ENCODE measurements around the gene TICRR.
"Not testable (repeated sequence)": the region's sequence is repeated elsewhere in the genome, so short reads cannot be mapped to it uniquely, and the experiment has no call there.

Gene TICRR, protein sequence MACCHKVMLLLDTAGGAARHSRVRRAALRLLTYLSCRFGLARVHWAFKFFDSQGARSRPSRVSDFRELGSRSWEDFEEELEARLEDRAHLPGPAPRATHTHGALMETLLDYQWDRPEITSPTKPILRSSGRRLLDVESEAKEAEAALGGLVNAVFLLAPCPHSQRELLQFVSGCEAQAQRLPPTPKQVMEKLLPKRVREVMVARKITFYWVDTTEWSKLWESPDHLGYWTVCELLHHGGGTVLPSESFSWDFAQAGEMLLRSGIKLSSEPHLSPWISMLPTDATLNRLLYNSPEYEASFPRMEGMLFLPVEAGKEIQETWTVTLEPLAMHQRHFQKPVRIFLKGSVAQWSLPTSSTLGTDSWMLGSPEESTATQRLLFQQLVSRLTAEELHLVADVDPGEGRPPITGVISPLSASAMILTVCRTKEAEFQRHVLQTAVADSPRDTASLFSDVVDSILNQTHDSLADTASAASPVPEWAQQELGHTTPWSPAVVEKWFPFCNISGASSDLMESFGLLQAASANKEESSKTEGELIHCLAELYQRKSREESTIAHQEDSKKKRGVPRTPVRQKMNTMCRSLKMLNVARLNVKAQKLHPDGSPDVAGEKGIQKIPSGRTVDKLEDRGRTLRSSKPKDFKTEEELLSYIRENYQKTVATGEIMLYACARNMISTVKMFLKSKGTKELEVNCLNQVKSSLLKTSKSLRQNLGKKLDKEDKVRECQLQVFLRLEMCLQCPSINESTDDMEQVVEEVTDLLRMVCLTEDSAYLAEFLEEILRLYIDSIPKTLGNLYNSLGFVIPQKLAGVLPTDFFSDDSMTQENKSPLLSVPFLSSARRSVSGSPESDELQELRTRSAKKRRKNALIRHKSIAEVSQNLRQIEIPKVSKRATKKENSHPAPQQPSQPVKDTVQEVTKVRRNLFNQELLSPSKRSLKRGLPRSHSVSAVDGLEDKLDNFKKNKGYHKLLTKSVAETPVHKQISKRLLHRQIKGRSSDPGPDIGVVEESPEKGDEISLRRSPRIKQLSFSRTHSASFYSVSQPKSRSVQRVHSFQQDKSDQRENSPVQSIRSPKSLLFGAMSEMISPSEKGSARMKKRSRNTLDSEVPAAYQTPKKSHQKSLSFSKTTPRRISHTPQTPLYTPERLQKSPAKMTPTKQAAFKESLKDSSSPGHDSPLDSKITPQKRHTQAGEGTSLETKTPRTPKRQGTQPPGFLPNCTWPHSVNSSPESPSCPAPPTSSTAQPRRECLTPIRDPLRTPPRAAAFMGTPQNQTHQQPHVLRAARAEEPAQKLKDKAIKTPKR (N-terminal part only)

DNA sequence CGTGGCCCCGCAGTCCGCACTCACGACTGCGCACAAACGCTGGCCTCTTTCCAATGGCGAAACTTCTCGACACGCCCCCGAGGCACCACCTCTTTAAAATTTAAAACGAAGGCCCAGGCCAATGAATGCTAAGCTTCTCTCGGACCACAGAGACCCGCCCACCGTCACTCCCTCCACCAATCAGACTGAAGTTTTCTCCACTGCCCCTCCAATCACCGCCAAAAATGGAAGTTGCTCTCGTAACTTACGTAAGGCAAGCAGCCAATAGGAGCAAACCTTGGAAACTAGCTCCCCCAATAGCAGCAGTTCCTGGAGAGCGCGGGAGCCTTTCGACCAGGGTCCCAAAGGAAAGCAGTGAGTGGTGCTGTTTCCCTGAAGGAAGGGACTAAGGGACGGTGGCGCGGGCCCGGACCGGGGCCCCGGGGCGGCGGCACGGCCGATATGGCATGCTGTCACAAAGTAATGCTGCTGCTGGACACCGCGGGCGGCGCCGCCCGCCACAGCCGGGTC lies at the start of gene TICRR:
TICRR (plus strand) TSS at position 324 of the 510 bp plus-strand sequence; CDS start at position 442, 118 bp downstream.
- peak; percentile 95 to 96 for DNase-seq

DNA sequence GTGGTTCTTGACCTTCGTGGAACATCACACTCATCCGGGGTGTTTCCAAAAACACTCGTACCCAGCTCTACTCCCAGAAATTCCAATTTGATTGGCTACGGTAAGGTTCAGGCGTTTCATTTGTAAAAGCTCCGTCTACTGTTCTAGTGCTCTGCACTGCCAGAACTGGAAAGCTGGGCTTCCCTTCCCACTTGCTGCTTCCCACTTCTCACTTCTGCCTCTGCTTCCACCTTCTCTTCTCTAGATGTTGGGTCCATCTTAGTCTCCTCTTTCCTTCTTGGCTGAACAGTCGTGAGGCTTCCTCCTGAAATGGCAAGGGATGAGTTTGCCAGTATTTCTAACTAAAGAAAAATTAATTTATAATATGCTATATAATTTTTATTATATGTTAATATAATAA lies 49.1 kb upstream of the TICRR start:
- DNase-seq, result no peak

DNA sequence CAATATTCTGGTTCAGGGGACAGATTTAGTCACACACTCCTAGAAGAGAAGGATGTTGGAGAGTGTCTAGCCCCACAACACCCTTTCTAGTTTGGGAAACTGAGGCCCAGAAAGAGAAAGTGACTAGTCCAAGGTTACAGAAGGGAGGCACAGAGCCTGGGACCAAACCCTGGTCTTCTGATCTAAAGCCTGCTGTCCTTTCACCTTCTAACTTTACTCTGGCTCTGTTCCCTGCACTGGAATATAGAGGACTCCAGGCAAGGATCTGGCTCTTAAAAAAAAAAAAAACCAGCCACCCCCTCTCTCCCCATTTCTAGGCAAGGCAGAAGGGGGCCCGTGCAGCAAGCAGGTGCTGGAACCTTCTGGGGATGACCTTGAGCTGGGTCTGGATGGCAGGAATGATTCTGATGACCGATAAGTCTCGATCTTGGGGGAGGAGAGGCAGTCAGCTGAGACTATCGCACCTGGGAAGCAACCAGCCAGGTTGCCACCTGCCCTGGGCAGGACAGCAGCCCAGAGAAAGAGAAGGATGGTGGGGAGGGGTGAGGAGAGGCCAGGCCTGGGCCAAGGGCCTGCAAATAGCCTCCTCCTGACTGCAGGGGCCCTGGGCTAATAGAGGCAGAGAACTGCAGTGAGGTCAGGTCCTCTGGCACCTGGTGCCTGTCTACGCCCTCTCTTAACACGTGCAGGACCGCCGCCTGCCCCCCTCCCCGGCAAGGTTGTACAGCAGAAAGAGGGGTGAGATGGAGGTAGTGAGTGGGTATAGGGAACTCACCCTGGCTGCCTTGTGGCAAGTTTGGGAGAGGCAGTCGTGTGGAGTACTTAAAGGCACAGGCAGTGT lies 48.4 kb upstream of the TICRR start:
- DNase-seq, result no peak

DNA sequence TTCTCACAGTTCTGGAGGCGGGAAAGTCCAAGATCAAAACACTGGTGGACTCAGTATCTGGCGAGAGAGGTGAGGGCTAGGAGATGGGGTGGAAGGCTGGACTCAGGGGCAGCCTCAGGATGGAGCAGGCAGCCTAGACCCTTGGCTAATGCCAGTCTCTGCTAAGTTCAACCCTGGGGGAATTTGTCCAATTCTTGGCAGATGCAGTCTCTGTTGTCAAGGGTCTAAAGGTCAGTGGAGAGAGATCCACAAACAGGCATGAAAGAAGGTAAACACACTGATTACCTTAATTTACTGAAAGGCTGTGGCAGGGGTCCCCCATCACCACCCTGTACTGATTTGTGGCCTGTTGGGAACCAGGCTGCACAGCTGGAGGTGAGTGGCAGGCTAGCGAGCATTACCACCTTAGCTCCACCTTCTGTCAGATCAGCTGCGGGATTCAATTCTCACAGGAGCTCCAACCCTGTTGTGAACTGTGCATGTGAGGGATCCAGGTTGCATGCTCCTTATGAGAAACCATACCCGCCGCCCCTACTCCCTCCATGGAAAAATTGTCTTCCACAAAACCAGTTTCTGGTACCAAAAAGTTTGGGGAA lies 46.4 kb upstream of the TICRR start:
- DNase-seq, result no peak

DNA sequence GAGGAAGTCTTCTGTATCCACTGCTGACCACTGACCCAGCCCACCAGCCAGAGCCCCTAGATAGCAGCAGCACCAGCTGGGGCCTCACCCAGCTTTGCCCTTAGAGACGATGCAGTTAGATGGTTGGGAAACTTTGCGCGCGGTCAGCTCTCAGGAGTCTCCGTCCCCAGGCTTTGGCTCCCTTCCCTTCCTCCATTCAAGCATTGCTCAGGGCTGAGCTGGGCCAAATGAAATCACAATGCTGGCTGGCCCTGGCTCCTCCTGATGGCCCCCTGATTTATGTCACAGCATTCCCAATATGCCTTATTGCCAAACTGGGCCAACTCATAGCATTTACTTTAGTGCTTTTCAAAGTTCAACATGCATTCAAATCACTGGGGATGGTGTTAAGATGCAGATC lies 44.3 kb upstream of the TICRR start:
- no peak for DNase-seq

DNA sequence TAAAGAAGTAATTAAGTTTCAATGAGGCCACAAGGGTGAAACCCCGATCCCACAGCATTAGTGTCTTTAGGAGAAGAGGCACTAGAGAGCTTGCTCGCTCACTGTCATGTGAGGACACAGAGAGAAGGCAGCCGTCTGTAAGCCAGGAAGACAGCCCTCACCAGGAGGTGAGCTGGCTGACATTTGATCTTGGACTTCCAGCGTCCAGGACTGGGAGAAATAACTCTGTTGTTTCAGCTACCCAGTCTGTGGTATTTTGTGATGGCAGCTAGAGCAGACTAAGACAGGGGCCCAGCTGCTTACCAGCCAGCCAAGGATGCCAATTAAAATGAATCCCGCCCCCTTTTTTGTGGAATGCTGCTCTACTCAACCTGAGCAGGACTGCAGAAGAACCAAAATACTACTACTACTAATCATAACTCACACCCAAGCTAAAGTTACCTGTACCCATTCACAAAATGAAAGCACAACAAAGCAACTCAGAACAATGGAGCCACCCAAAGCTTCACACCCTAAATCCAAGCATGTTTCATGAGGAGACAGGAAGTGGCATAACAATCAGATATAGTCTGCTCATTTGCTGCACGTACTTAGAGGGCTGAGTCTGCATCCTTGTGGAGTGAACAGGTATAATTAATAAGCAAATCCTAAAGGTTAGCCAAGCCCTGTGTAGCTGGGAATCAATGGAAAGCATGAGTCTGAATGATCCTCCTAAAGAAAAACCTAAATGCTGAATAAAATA lies 43.3 kb upstream of the TICRR start:
- no peak for DNase-seq

DNA sequence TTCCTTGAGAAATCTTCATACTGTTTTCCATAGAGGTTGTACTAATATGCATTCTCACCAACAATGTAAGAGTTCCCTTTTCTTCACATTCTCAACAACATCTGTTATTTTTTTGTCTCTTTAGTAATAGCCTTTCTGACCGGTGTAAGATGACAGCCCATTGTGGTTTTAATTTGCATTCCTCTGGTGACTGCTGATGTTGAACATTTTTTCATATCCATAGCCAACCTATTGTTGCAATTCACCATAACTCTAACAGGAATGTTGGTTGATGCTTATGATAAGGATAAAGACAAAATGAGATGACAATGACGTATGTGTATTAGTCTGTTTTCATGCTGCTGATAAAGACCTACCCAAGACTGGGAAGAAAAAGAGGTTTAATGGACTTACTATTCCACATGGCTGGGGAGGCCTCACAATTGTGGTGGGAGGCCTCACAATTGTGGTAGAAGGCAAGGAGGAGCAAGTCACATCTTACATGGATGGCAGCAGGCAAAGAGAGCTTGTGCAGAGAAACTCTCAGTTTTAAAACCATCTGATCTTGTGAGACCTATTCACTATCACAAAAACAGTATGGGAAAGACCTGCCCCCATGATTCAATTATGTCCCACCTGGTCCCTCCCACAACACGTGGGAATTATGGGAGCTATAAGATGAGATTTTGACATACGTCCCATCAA lies 41.3 kb upstream of the TICRR start:
- DNase-seq, result no peak

DNA sequence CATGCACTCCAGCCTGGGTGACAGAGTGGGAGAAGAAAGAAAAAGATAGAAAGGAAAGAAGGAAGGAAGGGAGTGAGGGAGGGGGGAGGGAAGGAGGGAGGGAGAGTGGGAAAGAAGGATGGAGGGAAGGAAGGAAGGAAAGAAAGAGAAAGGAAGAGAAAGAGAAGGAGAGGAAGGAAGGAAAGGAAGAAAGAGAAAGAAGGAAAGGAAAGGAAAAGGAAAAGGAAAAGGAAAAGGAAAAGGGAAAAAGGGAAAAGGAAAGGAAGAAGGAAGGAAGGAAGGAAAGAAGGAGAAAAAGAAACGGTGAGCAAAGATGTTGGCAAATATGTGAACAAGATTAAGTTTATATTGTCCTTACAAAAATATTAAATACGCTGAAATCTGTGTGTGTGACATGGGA lies 36.2 kb upstream of the TICRR start:
- DNase-seq, result no peak

DNA sequence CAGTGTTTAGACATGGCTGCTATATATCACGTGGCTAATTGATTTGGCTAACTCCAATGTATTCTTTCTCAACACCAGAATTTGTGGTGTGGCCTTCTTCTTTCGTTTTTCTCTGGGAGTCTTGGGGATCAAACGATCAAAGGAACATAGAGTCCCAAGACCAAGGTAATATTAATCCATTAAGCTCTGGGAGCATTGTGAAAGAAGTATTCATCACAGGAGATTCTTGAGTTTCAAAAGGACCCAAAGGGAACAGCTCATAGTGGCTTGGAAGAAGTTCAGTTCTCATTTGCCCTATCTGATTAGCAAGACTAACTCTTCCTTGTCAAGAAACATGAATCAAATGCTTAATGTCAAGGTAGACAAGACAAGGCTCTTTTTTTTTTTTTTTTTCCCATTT lies 32.9 kb upstream of the TICRR start:
- DNase-seq, result no peak

DNA sequence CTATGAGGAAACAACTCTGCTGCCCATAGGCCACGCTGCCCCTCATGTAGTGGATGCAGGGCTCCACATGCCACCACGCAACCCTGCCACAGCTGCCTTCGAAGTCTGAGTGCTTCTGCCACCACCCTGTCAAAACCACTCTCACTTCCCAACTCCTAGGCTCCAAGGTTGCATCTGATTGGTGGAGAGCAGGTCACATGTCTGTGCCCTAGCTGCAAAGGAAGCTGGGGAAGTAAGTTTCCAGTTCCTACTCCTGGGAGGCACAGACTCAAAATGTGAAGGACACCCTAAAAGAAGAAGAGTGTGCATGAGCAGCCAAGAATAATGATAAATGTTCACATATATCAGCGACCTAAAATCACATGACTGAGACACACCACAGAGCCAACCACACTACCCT lies 31.9 kb upstream of the TICRR start:
- DNase-seq, result no peak

DNA sequence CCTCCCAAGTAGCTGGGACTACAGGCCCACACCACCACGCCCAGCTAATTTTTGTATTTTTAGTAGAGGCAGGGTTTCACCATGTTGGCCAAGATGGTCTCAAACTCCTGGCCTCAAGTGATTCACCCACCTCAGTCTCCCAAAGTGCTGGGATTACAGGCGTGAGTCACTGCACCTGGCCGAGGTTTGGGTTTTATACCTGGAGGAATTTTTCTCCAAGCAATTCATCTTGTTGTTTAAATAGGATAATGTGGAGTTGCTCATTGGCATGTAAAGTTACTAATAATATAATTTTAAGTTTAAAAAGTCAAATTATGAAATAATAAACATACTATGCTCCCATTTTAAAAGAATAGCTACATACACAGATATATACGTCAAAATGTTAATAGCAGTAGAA lies 26.1 kb upstream of the TICRR start:
- DNase-seq, result not testable (repeated sequence)

DNA sequence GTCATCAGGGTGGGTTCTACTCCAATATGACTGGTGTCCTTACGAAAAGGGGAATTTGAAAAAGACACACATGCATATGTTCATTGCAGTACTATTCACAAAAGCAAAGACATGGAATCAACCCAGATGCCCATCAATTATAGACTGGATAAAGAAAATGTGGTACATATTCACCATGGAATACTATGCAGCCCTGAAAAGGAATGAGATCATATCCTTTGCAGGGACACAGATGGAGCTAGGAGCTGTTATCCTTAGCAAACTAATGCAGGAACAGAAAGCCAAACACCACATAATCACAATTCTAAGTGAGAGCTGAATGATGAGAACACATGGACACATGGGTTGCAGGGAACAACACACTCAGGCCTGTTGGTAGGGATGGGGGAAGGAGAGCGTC lies 24.8 kb upstream of the TICRR start:
- DNase-seq, result no peak

DNA sequence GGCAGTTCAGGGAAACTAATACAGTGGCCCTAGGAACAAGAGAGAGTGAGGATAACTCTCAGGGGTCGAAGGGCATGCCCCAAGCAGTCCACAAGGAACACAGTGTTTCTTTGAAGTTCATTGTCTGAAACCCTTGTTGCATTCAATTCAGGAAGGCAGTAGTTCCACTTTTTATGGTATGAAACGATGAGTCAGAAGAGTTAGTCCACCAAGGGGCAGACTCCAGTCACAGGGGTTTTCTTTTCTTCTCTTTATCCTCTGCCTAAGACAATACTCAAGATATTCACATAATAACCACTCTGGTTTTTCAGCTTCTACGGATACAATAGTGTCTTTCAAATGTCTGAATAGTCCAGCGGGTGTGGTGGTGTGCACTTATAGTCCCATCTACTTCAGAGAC lies 23.7 kb upstream of the TICRR start:
- no peak for DNase-seq

DNA sequence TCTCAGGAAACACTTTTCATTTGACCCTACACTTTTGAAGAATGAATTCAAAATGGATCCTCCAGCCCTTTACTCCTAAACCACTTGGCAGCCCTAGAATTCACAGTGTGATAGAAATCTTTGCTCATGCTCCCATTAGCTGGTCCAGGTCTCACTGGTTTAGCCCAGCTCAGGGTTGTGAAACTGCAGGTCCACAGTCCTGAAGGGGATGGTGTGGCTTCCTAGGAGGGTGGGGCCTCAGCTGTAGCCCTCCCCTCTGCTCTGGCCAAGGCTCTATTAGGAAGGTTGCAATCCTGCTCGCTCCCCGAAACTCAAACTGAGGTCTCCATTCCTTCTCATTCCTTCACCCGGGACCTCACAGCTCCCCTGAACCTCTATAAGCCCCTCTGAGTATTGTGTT lies 21.6 kb upstream of the TICRR start:
- no peak for DNase-seq

DNA sequence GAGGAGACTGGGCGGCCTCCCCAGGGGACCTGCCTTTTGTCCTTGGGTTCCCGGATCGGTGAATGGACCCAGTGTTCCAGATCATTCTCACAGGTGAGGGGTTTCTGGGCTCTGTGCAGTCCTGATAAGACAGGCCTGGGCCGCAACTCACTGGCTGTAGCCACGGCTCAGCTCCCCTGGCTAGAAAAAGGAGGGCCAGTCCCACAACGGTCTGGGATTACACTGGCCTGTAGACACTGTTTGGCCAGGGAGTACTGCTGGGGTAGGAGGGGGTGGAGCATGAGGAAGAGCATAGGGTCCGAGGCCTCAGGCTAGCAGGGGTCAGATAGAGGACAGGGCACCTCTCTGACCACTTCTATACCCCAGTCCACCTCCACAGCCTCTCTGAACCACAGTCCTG lies 21.0 kb upstream of the TICRR start:
- DNase-seq, result no peak

DNA sequence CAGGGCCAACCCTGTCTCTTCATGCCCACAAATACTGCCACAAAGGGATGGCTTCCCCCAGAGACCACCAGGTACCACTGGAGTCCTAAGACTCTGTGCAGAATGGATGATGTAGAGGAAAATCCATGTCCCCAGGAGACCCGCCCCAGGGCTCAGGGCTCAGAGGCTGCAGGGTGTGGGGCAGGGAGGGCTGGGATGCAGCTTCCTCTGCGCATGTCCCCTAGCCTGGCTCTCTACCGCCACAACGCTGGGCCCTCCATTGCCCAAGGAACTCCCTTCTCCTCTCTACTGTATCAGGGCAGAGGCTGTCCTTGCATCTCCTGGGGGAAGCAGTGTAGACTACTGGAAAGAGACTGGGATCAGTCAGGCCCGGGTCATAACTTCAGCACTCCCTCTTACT lies 19.5 kb upstream of the TICRR start:
- no peak for DNase-seq

DNA sequence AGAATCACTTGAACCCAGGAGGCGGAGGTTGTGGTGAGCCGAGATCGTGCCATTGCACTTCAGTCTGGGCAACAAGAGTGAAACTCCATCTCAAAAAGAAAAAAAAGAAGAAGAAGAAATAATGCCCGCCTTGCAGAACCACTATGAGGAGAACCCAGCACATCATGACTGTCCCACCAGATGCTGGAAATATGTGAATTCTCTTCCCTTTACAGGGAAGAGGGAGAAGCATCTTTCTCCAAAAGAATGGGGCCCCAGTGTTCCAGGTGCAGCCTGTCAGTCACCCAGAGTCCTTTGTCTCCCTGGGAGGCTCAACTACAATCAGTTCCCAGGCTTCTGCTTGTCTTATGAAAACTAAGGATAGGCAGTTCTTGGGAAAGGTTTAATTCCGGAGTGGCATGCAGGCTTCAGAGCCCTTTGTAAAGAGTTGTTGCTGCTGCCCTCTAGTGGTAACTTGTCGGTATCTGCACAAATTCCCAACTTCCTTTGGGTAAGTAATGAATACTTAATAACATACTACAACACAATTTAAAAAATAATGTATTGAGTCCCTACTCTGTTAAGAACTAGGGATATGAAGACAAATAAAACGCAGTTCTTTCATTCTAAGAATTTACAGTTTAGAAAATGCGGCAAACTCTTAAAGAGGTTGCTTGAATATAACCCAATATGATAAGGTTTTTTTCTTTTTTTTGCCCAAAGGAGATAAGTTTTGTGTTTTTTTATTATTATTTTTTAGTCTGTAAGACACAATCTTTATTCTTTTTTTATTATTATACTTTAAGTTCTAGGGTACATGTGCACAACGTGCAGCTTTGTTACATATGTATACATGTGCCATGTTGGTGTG lies 18.6 kb upstream of the TICRR start:
- DNase-seq, result peak; percentile 2 to 65

DNA sequence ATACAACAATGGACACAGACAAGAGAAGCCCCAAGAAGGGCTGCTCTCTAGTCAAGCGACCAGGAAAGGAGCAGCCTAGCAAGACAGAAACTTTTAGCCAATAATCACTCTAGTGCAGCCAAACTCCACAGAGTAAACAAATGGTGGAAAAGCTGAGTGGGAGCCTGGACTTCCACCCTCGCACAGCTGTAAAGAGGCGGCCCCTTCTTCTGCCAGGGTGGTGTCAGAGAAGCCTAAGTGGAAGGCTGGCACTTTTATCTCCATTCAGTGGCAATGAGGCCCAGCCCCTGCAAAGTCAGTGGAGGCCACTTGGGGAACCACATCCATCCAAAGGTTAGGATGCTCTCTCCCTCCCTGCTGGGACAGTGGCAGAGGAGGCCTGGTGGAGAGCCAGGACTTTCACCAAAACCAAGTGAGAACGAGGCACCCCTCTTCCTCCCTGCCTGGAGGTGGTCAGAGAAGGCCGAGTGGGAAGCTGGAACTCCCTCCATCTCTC lies 15.5 kb upstream of the TICRR start:
- DNase-seq, result no peak

DNA sequence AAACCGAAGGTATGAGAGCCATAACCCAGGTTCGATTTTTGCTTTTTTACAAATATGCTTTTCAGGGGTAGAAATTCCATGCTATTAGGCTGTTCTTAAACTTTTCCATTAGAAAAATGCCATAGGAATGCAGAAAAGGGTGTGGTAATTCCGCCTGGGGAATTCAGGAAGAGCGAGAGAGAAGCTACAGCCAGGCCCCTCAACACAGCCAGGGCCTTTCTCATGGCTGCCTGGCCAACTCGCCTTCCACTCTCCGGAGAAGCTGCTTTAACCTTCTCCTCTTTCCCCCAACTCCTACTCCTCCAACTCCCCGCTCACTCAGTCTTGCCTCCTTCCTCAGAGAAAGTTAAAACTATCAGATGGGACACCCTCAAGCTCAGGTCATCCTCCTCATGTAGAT lies 9.1 kb upstream of the TICRR start:
- DNase-seq, result no peak
